GM21447 (cell line): ENCODE measurements around the gene GRID1.

Experiments
- ATAC-seq: cut with Tn5 transposase; IDR thresholded peaks from one replicate; pipeline ENCODE4 v1.9.1; 2021; ENCODE audit not compliant: unreplicated experiment

Gene GRID1

DNA sequence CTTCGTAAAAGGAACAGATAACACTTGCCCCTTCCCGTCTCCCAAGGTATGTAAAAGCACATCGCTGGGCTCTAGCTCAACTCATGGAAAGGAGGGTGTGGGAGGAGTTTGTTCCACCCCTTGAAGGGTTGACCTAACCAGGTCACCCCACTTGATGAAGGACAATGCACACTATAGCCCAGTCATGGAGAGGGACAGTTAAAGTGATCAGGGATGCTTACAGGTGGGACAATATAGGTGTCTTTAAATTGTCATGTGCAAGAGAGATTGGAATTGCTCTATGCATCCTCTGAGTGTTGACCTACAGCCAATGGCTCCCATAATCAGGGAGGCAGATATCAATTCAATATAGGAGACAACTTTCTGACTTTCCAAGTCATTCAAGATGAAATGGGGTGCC, 448.2 kb downstream of the GRID1 start:
- no peak for ATAC-seq

DNA sequence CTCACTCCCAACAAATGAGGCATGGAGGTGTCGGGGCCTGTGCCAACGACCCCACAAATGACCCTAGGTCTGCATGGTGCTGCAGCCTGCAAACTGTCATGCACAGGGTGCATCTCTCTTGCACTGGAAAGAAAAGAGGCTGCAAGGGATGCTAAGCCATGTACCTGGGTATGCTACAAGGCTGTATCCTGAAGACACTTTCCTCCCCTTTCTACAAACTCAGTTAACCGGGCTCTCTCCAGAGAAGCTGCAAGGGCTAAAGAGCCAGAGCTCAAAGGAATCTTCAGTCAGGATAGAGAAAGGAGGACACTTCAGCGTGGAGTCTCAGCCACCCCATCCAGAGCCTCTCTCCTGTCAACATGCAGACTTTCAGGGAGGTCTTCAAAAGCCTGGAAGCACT, 449.0 kb downstream of the GRID1 start:
- ATAC-seq = no peak

DNA sequence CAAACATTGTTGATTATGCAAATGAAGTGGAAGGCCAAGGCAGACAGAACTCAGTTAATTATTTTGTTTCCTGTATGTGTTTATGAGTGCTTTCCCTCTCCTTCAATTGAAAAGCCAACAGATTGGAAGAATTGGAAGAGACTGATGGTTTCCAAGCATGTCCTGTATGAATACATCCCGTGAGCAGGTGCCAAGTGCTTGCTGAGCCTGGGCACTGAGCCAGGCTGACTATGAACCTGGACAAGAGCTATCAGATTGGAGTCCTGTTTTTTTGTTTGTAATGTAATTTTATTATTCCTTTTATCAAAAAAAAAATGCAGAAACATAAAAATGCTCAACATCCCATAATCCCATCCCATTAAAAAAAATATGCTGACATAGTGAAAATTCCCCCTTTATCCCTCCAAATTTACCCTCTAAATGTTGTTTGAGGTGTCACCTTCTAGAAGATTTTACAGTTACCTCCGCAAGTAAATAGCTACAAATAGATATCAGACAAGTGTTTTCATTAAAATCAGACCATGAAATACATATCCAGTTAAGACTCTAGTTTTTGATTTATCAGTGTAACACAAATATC, 449.5 kb downstream of the GRID1 start:
- ATAC-seq = no peak

DNA sequence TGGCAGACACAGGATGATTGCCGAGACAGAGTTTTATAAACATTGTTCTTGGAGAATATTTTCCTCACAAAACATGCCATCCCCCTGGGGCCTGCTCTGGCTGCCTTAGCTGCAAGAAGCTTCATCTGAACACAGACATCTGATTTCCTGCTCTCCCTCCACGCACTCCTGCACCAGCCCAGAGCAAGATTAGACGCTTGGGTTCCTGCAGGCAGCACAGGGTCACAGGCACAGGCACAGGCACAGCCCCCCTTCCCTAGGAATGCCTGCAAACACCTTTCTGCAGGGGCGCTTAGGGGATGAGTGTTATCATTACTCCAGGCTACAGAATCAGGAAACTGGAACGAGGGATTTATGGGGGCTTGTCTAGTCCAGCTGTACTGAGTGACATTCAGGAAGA, 450.3 kb downstream of the GRID1 start:
- ATAC-seq = no peak

DNA sequence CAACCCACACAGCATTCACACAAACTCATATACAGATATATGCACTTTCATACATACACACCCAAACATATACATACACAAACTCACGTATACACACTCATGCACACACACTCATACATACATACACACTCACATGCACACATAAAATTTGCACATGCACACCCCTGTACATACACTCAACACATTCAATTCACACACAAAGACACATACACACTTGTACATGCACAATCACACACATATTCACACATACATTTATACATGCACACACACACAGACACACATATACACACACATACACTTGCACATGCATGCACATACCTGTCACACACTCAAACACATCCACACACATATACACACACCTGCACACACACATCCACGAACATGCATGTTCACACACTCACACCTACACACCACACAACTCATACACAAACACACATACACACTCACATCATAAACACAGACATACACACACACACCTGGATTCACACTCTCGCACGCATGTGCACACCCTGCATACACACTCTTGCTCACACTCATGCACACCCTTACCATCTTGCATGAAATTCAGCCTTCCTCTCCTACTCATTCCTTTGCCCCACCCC, 451.2 kb downstream of the GRID1 start:
- ATAC-seq = no peak

DNA sequence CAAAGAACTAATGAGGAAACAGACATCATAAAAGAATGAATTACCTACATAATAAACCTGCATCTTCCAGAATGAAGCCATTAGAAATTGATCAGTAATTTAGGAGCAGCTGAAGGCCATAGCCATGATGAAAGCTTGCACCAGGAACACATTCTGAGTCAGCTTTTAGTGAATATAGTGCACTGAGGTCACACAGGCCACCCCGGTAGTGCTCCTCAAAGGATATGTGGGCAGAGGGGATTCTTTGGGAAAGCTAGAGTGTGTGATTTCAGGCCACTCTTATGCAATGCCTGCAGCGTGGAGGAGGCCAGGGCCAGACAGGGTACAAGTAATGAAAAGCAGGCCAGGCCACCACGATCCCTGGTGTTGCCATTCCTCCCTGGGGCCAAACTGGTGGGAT, 451.9 kb downstream of the GRID1 start:
- ATAC-seq = no peak

DNA sequence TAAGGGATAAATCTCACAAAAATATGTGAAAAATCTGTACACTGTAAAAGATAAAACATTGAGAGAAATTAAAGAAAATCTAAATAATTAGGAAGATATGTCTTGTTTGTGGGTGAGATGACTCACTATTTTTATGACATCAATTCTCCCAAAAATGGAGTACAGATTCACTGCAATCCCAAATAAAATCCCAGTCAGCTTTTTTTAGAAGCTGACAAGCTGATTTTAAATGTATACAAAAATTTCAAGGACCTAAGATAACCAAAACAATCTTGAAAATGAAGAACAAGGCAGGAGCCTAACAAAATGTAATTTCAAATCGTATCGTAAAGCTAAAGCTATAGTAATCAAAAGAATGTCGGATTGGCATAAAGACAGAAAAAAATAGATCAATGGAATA, 458.1 kb downstream of the GRID1 start:
- ATAC-seq = no peak

GRCh38 chr10:85902051-85902450, 464.5 kb downstream of the GRID1 start:
- ATAC-seq = no peak

DNA sequence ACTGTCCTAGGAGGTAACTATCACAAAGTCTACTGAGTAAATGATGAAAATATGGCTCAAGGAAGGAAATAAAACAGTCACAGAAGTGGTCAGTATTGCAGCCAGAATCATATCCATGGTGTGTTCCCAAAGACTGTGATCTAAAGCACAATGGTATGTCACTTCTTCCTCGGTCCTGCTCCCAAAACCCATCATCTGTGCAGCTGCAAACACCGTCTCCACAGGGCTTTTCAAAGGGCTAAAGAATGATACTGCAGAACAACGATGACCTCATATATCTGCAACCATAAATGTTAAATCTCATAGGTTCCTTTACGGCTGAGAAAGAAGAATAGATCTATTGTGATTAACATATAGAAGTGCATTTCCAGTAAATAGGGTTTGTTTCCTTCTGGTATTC, 465.0 kb downstream of the GRID1 start:
- ATAC-seq = no peak

DNA sequence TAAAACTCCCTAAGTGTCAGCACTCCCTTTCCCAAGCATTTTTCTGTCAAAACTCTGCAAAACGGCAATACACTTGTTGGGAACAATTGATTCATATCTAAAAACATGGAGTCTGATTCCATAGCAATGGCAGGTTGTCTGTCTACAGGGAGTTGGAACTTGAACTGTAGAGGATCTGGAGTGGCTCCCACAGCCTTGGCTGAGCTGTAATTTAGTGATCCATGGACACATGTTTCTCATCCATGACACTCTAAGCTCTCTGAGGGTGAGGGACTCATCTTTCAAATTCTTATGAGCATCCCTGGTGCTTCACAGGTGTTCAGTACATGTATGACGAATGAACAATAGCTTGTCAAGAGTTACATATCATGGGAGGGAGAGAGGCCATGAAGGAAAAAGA, 466.1 kb downstream of the GRID1 start:
- no peak for ATAC-seq

GRCh38 chr10:85900061-85900460, 466.5 kb downstream of the GRID1 start:
- ATAC-seq = no peak

DNA sequence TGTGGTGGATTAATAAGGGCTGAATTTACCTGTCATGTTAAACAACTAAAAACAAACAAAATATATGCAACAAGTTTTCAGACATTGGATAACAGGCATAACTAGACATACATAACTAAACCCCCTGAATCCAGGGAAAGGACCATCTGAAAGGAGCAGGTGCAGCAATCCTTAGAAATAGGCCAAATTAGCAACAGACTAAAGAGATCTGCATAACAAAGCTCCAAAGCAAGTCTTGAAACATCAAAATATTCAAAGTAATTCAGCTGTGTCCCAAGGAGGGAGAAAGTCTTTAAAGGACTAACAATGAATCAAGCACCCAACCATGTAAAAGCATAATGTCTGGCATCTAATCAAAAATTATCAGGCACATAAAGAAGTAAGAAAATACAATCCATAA, 475.1 kb downstream of the GRID1 start:
- ATAC-seq = no peak

GRCh38 chr10:85888559-85888958, 478.0 kb downstream of the GRID1 start:
- ATAC-seq = no peak

- ATAC-seq = no peak
Observed at GRCh38 chr10:85888004-85888403, 478.6 kb downstream of the GRID1 start.

GRCh38 chr10:85874208-85874607, 492.4 kb downstream of the GRID1 start:
- no peak for ATAC-seq

- no peak for ATAC-seq
Observed at GRCh38 chr10:85873063-85873462, 493.5 kb downstream of the GRID1 start.

GRCh38 chr10:85868627-85869499, 497.7 kb downstream of the GRID1 start:
- ATAC-seq = no peak

- ATAC-seq = no peak
Observed at GRCh38 chr10:85864868-85865526, 501.6 kb downstream of the GRID1 start.

- no peak for ATAC-seq
Observed at GRCh38 chr10:85864173-85864549, 502.4 kb downstream of the GRID1 start.

DNA sequence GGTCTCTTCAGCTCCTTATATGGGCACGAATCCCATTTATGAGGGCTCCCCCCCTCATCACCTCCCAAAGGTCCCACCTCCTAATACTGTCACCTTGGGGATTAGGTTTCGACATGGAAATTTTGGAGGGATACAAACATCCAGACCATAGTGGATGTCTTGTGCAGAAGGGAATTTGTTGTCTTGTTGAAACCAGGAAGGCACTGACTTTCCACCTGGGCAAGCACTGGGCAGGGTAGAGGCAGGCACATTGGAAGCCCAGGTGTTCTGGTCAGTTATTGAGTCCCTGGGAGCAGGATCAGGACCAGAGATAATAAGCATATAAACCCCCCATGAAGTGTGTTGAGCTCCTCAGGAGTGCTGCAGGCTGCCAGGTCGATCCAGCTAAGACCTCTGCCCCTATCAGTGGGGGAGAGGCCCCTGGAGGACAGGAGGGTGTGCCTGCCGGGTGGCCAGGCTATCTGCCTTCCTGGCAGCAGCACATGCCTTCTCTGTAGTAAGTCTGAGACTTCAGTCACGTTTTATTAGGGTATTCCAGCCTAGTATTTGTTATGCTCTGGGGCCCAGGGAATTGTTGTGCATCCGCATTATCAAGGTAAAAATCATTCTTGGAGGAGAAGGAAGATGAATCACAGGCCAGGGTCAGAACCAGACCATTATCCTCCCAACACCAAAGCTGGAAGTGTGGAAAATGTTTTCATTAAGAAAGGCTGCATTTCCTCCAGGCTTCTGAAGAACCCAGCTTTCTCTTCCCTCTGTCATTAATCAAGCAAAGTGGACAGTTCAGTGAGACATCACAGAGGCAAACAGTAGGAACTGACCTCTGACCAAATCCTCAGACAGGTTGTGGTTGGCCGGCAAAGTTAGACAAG, 503.1 kb downstream of the GRID1 start:
- no peak for ATAC-seq

- ATAC-seq = no peak
Observed at GRCh38 chr10:85862771-85863170, 503.8 kb downstream of the GRID1 start.
